Measurements from ENCODE around the gene KIRREL3.

The KIRREL3 gene

DNA sequence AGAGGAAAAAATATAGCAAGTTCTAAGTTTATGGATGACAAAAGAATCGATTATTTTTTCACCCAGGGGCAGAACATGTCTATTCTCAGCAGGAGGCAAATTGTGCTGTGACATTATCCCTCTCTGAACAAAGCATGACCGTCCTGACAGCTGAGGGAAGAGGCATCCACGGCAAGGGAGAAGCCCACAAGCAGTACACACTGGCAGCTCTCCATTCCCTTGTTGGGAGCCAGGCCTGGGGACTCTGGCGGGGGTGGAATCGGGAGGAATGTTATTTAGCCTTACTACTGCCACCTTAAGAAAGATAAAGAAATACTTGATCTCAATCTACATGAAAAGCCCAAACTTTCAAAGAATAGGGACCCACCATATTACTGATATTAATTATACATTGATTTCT lies 3.4 kb downstream of the KIRREL3 start:
- DNase-seq (ENCODE audit: low spot score), result no peak

DNA sequence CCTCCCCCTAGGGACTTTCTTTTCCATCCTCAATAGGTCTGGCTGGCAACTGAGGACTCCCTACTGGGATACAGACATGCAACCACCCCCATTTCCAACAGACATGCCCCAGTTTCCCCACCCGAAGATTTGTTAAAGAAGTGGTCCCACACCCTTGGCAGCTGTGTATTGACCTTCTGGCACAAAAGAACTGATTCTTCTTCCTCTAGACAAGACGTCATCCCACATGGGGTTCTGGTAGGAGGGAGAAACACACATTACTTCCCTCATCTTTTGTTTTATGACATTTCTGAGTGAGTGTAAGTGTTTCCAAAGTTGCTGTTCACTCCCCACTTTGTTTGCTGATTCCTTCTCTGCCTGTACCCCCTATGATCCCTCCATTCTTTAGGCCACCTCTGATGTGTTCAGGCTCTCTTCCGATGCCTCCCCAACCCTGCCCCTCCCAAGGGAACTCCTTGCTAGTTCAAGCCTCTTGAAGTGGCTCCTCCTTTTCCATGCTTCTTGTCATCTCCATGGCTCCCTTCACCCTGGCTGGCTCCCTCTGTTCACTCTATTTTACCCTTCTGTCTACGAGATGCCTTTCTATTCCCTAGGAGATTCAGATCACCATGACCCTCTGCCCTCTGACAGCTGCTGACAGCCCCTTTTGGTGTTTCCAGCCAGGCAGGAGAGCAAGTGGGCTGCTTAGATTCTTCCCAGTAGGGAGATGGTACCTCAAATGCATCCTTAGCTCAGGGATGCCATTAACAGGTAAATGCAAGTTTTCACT lies 4.3 kb downstream of the KIRREL3 start:
- DNase-seq (ENCODE audit: low spot score), result no peak

DNA sequence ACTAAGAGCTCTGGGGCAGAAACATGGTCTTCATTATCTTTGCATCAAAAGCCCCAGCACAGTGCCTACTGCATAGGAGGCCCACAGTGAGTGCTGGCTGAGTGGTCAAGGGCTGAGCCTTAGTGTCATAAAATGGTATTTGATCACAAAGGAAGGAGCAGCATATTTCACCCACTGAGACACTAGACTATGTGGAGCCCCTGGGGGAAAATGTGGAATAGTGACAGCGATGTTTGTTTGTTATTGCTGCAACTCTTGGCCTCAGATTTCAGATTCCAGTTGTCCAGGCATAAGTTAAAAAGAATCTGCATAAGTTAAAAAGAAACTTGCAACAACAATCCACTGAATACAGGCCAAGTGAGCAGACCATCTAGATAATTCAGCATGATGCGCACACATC lies 7.0 kb downstream of the KIRREL3 start:
- no peak for DNase-seq (ENCODE audit: low spot score)

DNA sequence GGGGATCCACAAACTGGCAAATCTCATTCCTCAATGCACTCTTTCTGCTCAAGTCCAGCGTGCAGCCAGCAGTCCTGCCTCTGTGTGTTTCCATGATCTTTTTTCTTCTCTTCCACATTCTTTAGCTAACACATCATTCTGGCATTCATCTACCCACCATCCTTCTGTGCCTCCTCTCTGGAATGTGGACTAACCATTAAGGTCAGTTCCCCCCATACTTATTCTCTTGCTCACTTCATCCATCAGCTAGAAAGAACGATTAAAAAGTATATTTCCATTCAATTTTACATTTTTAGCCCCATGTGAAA lies 7.8 kb downstream of the KIRREL3 start:
- DNase-seq (ENCODE audit: low spot score), result no peak

DNA sequence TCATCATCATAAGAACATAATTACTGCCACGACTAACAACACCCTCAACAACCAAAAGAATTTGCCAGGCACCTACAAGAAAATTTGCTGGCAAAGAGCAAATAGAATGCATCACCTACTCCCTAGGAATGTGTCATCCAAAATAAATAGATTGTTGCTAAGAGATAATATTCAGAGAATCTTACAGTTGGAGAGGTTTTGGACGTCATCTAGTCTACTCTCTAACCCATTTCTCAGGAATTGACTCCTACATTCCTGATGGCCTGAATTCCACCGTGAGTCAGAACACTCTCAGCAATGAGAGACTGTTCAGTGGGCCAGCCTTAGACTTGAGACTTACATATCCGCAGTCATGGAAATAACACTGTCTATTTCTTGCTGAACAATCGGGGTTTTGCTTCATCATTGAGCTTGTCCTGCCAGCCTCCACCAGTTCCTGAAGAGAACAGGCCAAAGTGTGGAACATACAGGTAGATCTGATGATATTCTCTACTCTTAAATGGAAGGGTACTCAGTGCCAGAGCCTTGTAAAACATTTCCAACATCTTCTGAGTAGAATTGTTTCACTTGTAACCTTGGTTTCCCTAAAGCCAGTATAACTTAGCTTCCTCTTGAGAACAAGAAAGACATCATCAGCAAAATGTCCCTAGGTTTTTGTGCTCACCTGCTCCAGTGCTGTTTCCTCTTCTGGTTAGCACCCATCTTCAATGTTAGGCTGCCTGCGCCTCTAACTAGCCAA lies 8.3 kb downstream of the KIRREL3 start:
- DNase-seq (ENCODE audit: low spot score), result no peak

DNA sequence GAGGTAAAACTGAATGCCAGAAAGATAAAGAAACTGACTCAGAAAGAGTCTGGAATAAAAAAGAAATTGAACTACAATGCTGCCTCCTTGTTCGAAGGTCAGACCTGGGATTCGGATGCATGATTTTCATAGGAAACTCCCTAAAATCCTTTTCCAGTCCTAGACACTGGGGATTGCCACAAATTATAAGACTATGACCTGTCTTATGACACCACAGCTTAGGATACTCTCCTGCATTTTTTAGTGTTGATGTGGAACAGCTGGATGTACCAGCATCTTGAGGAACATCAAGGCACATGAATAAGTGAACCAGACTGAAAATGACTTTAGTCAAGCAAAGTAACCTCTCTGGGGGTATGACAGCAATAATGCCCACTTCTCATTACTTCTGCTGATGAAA lies 9.0 kb downstream of the KIRREL3 start:
- no peak for DNase-seq (ENCODE audit: low spot score)

DNA sequence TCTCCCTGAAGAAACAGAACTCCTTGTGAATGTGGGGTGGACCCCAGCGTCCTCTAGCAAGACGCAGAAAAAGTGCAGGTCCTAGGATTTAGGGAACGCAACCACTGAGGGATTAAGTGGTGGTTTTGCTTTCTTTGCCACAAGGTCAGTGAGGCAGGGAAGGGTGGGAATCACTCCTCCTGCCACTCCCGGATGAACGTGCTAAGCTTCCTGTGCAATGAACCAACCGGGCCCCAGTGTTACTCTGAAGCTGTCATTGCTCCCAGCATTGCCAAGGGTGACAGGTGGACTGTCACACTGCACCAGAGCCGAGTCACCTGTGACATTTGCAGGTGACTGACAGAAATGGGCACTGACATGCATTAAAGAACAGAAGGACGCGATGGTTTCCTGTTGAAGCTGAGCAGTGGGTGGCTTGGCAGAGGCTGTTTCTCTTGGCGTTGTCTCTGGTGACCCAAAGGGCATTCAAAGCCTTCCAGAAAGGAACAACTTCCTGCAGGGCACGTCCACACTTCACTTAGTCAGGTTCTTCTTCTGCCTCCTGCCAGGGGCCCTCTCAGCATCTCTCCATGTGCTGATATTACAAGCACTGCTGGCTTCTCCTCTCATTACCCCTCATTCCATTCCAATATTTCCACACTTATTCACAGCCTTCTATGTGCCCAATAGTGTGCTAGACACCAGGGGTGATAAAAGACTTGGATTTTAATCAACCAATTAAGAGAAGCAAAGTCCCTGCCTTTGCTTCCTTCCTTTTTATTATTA lies 9.7 kb downstream of the KIRREL3 start:
- DNase-seq (ENCODE audit: low spot score), result no peak

DNA sequence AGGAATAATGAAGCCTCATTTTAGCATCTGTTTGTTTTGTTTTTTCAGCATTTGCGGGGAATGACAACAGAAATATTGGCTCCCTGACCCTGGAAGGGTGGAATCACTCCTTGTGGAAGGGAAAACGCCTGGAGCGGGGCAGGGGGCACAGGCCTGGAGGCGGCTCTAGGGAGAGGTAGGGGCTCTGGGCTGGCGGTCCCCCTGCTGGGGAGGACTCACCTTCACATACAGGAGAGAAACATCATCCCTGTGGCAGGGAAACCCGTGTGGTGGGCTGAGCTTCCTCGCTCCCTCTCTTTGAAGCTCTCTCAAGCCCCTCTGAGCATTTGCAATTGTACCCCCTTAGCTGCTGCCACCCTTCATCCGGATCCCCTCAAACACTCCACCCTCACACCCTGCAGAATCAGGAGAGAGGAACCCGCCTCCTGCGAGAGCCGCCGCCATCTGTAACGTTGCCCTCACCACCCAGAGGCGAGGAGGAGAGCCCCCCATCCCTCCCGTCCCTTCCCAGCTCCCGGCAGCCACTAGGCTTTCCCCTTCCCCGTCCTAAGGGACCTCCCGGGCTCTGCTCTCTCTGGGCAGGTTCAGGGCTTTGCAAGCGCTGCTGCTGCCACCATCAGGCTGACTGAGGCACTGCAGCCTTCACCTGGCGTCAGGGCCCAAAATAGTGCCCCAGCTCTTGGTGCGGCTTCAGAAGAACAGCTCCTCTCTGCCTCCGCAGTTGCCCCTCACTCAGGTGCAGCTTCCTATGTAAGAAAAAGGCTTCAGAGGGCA lies 10.4 kb downstream of the KIRREL3 start:
- DNase-seq (ENCODE audit: low spot score), result peak; percentile 58

DNA sequence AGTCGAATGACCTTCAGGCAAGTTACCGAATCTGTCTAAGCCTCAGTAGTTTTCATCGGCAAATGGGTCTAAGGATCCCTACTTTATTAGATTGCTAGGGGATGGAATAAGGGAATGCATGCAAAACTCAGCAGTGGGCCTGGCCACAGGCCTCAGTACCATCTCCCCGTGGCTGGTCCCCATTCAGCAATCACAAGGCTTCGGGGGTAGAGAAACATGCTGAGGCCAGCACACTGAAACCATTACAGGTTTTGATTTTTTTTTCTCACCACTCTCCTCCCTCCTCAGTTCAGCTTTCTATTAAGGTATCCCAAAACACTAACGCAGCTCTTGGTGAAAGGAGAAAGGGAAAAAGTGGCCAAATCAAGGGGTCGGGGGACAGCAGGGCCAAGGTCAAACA lies 11.9 kb downstream of the KIRREL3 start:
- DNase-seq (ENCODE audit: low spot score), result no peak

DNA sequence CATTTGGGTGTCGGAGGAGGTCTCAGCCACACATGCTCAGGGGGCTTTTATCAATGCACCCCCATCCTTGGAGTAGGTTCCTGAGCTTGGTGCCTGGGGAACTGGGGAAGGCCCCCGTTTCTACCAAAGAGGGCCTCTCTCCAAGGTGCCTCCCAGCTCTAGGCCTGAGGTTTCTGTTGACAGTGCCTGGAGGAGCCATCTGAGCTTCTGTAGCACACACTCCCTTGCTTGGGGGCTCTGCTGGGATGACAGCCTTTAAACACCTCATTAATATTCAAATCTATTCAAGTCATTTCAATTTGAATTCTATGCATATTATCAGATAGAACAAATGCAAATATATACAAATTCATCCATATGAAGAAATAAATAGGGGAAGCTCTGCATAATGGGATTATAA lies 18.9 kb downstream of the KIRREL3 start:
- DNase-seq (ENCODE audit: low spot score), result no peak

DNA sequence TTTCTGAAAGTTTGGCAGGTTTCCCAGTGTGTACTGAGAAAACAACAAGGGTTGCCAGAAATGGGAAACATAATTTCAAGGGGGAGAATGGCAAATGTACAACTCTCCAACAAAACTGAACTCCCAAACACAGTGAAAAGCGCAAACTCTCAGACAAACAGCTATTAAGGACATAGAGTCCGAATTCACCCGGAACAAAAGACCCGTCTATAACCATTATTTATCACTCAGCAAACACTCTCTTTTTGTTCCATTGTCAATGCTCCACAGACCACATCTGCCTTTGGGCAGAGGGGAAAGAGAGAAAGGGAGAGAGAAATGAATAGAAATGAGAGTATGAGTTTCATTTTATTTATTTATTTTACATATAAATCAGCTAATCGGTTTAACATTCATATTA lies 21.7 kb downstream of the KIRREL3 start:
- DNase-seq (ENCODE audit: low spot score), result no peak

DNA sequence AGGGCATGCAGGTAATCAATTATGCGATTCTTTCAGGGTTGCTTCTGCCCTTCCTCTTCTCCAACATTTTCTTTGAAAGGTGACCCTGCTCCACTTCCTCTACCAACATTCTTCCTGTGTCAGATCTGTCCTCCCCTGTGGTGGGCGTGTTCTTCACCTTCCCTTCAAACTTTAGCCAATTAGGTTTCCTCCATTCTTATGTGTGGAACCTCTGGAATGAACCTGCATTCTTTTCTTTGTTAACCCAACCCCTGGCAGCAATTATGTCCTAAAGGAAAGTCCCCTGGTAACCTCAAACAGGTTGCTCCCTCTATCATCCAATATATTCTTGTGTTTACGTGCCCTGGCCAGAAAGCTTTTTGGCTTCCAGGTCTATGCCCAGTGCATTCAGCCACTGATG lies 22.4 kb downstream of the KIRREL3 start:
- peak; percentile 28 for DNase-seq (ENCODE audit: low spot score)

DNA sequence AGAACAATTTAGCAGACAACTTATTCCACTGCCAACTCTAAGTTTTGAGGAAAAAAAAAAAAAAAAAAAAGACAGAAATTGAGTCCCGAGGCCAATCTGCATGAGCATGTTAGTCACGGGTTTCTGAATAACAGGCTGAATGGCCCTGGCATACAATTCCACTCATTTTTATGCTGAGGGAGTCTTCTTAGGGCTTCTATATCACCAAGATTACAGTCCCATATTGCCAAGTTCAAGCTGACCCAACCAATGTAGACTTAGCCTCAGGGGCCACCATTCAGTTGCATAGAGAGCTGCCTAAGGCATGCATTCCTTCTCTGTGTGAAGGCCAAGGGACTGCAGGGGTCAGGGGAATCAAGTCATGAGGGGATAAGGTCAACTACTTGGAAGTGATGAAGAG lies 27.5 kb downstream of the KIRREL3 start:
- no peak for DNase-seq (ENCODE audit: low spot score)

DNA sequence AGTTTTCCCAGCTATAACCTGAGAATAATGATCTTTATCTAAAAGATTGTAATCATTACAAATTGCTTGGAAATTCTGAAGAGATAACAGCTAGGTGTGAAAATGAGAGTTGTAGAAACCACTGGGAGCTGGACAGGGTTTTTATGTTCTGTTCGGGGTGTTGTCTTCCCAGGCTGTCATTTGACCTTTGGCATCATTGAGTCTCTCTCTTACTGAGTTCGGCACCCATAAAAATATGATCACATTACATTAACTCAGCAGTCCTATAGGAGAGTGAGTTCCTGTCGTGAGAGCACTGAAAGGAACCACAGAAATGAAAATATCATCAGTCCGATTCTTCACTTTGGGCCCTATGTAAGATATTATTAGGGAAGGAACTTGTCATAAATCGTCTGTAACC lies 29.3 kb downstream of the KIRREL3 start:
- DNase-seq (ENCODE audit: low spot score), result no peak

DNA sequence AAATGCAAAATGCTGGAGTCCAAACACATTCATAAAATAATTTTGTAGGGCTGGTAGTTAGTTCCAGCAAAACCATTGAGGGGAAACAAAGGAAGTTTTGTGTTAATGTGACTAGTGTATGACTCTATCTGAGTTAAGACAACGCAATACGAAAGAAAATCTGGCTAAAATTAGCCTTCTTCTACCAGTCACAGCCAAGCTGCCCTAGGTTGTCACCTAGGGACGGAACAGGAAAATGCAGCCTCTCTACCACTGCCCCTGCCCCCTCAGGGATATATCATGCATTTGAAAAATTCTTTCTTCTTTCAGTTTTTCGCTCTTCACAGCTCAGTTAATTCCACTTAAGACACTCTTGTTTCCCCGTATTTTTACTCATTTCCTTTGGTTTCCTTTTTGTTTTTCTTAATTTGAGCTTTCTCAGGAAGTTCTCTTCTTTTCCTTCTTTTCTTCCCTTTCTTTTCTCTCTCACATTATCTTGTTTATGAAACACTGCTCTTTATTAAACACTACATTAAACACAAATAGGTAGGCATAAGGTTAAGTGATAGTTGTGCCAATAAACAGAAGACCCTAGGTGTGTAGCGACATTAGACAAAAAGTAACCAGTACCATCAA lies 30.6 kb downstream of the KIRREL3 start:
- DNase-seq (ENCODE audit: low spot score), result peak; percentile 28

DNA sequence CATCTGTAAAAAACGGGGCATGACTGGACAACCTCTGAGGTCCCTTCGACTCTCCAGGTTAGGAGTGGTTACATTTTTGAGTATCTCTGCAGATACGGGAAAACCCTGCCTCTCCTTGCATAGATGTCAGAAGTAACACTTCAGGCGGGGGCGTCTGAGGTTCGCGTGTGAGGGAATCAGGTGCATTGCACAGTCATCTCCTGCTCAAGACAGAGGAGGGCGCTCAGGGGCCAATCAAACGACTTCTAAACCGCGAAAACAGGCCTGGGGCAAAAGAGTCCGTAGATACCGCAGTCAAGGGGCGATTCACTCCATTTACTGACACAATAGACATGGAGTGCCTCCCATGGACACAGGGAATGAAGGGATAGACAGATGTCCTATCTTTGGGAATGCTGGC lies 31.7 kb downstream of the KIRREL3 start:
- no peak for DNase-seq (ENCODE audit: low spot score)

DNA sequence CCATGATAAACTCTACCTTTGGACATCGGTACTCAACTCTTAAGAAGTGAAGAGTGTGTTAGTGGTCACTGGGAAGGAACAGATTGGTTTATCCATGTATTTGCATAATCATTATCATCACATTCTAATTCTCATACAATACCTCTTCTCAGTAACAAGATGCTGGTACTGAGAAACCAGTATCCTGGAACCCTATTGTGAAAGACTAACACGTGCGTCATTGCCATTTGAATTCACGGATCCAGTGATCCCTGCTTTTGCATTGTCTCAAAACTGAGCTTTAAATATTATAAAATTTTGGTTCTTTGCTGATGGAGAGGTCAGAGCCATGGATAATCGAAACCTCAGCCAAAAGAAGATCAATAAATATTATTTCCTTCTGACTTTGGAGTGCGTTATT lies 35.2 kb downstream of the KIRREL3 start:
- DNase-seq (ENCODE audit: low spot score), result no peak

DNA sequence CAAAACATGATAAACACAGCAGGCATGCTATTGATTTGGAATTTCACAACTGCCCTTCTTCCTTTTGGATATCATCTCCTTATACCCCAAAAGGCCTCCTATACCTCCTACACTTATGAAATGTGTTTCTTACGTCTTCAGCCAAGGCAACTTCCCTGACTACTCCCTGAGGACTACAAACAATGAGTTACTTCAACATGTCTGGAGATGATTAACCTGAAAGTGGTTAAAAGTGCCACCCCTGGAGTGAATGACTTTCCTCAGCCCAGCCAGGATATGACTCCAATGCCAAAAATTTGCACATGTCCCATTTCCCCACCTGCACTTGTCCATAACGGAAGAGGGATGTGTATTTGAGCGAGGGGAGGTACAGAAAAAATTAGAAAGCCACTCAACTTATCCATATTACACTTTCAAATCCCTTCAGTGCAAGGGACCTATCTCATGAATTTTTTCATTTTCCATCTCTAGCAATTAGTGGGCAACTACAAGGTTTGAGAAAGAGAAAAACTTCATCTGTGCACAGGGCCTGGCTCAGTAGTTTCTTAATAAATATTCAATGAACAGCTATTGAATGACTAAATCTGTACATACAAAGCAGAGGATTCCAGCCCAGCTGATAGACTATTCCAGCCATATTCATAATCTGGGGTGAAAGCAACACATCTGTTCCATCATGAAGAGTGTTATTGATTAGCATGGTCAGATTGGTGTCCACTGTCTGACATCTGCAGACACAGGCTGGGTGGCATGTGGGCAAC lies 36.8 kb downstream of the KIRREL3 start:
- no peak for DNase-seq (ENCODE audit: low spot score)

DNA sequence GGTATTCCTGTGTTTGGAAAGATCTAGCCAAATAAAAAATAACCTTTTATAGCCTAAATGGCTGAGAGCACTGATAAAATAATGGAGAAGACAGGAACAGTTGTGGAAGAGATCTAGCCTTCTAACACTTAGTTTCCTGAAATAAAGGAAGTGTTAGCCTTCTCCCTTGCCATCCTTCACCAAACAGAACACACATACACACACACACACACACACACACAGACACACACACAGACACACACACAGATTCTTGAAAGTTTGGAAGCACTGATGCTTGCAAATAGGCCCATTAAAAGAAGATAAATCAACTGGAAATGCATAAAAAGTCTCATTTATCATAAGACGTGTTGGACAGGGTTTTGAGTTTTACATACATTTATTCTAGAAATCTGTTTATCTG lies 37.5 kb downstream of the KIRREL3 start:
- DNase-seq (ENCODE audit: low spot score), result no peak

DNA sequence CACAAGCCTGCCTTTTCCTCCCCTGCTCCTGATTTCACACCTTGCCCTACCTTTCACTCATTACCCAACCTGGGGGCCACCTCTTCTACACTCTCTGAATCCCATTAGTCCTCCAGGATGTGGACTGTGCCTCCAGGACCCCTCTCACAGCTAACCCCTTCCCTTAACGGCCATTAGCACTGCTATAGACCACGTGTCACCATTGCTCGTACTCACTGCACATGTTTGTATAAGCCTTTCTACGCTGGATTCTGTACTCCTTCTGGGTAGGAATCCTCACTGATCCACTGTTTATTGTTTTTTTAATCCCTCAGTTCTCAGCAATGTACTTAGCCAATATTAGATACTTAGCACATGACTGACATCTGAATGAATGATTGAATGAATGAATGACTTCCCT lies 40.9 kb downstream of the KIRREL3 start:
- no peak for DNase-seq (ENCODE audit: low spot score)

DNA sequence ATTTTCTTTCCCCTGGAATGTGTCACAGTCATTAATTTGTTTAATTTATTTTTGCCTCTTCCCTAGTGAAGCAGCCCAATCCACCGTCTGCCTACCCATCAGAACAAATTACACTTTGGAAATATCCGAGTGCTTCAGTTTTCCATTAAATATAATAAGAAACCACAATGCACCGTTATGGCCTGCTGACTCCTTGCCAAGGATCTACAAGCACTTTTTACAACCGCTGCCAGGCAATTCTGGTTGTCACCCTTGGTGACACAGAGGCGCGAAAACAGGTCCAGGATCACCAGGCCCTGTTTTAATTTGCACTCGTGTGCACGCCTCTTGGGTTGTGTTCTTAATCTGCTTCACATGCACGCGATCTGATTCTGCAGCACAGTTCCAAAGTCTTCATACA lies 43.9 kb downstream of the KIRREL3 start:
- no peak for DNase-seq (ENCODE audit: low spot score)
